Measurements from ENCODE around the gene ARL3.

The ARL3 gene

GRCh38 chr10:102727037-102727818 is 13.0 kb upstream of the ARL3 start:
- Histone ChIP-seq H3K4me3 (ENCODE audit: low read depth in 1 of 2, low read length in 2 of 2) (no peak overlapping the region), H3K79me2 (ENCODE audit: insufficient read depth, low read length) (peaks cover 23% of the 10 kb centered on the region), H3K27me3 (ENCODE audit: insufficient read depth, low read length, poor library complexity) (no peaks in the 10 kb centered on the region), H3K4me1 (ENCODE audit: insufficient read depth, low read length) (no peaks in the 10 kb centered on the region), H3K27ac (ENCODE audit: low read length) (no peak overlapping the region), H4K20me1 (ENCODE audit: insufficient read depth, low read length) (peaks cover 8% of the 10 kb centered on the region; the same call in 1 of the 2 replicates), H3K9ac (ENCODE audit: low read depth, low read length) (no peak overlapping the region), H3K9me3 (ENCODE audit: insufficient read depth, low read length, severe bottlenecking) (no peaks in the 10 kb centered on the region), H3K36me3 (ENCODE audit: insufficient read depth, low read length) (peaks cover 59% of the 10 kb centered on the region), H3K4me2 (ENCODE audit: insufficient read depth, low read length) (no peak overlapping the region), H2AFZ (ENCODE audit: low read depth, low read length) (no peak overlapping the region)
- no peak for DNase-seq
- TF ChIP-seq CTCF (IDR thresholded peaks at IDR 0.05; ENCODE audit: borderline replicate concordance, extremely low read depth, low read length, poor library complexity, severe bottlenecking): no peak
- TF ChIP-seq EZH2 (IDR thresholded peaks at IDR 0.05; ENCODE audit: borderline replicate concordance, low read depth, low read length, severe bottlenecking): no peak
- ATAC-seq (ENCODE audit: insufficient read depth, low read depth): no peak

- no peak for TF ChIP-seq CTCF (IDR thresholded peaks at IDR 0.05; ENCODE audit: borderline replicate concordance, extremely low read depth, low read length, poor library complexity, severe bottlenecking)
- TF ChIP-seq EZH2 (IDR thresholded peaks at IDR 0.05; ENCODE audit: borderline replicate concordance, low read depth, low read length, severe bottlenecking): no peak
- no peak overlapping the region for H2AFZ ChIP-seq (ENCODE audit: low read depth, low read length)
- no peak overlapping the region for H3K27ac ChIP-seq (ENCODE audit: low read length)
- H3K27me3 ChIP-seq (ENCODE audit: insufficient read depth, low read length, poor library complexity): no peaks in the 10 kb centered on the region
- H3K4me3 ChIP-seq (ENCODE audit: low read depth in 1 of 2, low read length in 2 of 2): no peak overlapping the region
- no peak overlapping the region for H3K4me2 ChIP-seq (ENCODE audit: insufficient read depth, low read length)
- ATAC-seq (ENCODE audit: insufficient read depth, low read depth) (no peak), DNase-seq (no peak)
- no peak overlapping the region for H3K9ac ChIP-seq (ENCODE audit: low read depth, low read length)
- H4K20me1 ChIP-seq (ENCODE audit: insufficient read depth, low read length): peaks cover 8% of the 10 kb centered on the region; the same call in 1 of the 2 replicates
- H3K9me3 ChIP-seq (ENCODE audit: insufficient read depth, low read length, severe bottlenecking): no peaks in the 10 kb centered on the region
- H3K36me3 ChIP-seq (ENCODE audit: insufficient read depth, low read length): peaks cover 50% of the 10 kb centered on the region
- peaks cover 30% of the 10 kb centered on the region for H3K79me2 ChIP-seq (ENCODE audit: insufficient read depth, low read length)
- no peaks in the 10 kb centered on the region for H3K4me1 ChIP-seq (ENCODE audit: insufficient read depth, low read length)
Measured at GRCh38 chr10:102726274-102726673, 12.1 kb upstream of the ARL3 start.

- Histone ChIP-seq H3K9me3 (ENCODE audit: insufficient read depth, low read length, severe bottlenecking) (no peaks in the 10 kb centered on the region), H3K4me1 (ENCODE audit: insufficient read depth, low read length) (no peaks in the 10 kb centered on the region), H3K4me2 (ENCODE audit: insufficient read depth, low read length) (no peak overlapping the region), H2AFZ (ENCODE audit: low read depth, low read length) (no peak overlapping the region), H4K20me1 (ENCODE audit: insufficient read depth, low read length) (peaks cover 8% of the 10 kb centered on the region; the same call in 1 of the 2 replicates), H3K9ac (ENCODE audit: low read depth, low read length) (no peak overlapping the region), H3K27ac (ENCODE audit: low read length) (no peak overlapping the region), H3K27me3 (ENCODE audit: insufficient read depth, low read length, poor library complexity) (no peaks in the 10 kb centered on the region), H3K79me2 (ENCODE audit: insufficient read depth, low read length) (peaks cover 42% of the 10 kb centered on the region), H3K4me3 (ENCODE audit: low read depth in 1 of 2, low read length in 2 of 2) (no peak overlapping the region), H3K36me3 (ENCODE audit: insufficient read depth, low read length) (peaks cover 35% of the 10 kb centered on the region)
- ATAC-seq (ENCODE audit: insufficient read depth, low read depth) (no peak), DNase-seq (no peak)
- TF ChIP-seq CTCF (IDR thresholded peaks at IDR 0.05; ENCODE audit: borderline replicate concordance, extremely low read depth, low read length, poor library complexity, severe bottlenecking): no peak
- no peak for TF ChIP-seq EZH2 (IDR thresholded peaks at IDR 0.05; ENCODE audit: borderline replicate concordance, low read depth, low read length, severe bottlenecking)
Measured at GRCh38 chr10:102723989-102724388, 9.8 kb upstream of the ARL3 start.

Measured in DND-41 (cell line).